Neural cell (in vitro differentiated cells): ENCODE measurements around the gene SUPT3H.

Experiments used
- EZH2 ChIP-seq: fragments of 200-600, 300-800 bp; shearing (Covaris generic), sonication (generic); IDR thresholded peaks from 2 replicates; pipeline ENCODE4 v1.6.1; 2014; ENCODE audit warnings: antibody characterized with exemption, low read length, borderline replicate concordance, mild to moderate bottlenecking; ENCODE audit not compliant: insufficient read depth, poor library complexity, severe bottlenecking
- POLR2AphosphoS5 ChIP-seq: IDR thresholded peaks from 2 replicates; pipeline ENCODE4 v1.6.1; 2012
- RAD21 ChIP-seq: fragments of 450-650 bp; conservative IDR thresholded peaks from 2 replicates; pipeline ENCODE4 v1.6.1; 2014; ENCODE audit warnings: antibody characterized with exemption, mild to moderate bottlenecking, moderate library complexity
- SMC3 ChIP-seq: fragments of 450-650 bp; conservative IDR thresholded peaks from 2 replicates; pipeline ENCODE4 v1.6.1; 2014; ENCODE audit warnings: antibody characterized with exemption, mild to moderate bottlenecking, moderate library complexity; ENCODE audit not compliant: poor library complexity
- TAF1 ChIP-seq: IDR thresholded peaks from 2 replicates; pipeline ENCODE4 v1.6.1; 2012; ENCODE audit warnings: low read depth
- TF ChIP-seq, protein P1 (sequence below): fragments of 450-650 bp; IDR thresholded peaks from 2 replicates; pipeline ENCODE4 v1.5.1; 2014; ENCODE audit warnings: antibody characterized with exemption, mild to moderate bottlenecking, moderate library complexity; ENCODE audit not compliant: poor library complexity, severe bottlenecking

DNA sequence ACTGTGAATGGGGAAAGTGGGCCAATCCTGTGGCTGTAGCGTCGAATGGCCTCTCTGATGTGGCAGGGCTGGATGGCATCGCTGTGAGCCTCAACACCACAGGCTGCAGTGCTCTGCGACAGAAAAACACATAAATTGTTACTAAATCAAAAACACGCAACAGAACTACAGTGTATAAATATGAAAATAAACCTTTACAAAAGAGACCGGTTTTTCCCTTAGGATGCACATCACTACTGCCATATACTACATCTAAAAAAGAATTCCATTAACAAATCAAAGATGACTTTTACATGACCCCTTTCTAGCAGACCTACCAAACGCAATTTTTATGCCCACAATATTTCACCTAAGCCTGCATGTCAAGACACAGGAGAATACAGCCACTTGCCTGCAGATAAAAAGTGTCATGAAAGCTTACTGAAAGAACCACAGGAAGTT lies 445.1 kb downstream of the SUPT3H start:
- TF ChIP-seq EZH2 (no peak), TAF1 (no peak), POLR2AphosphoS5 (no peak), RAD21 (no peak), SMC3 (no peak)
- TF ChIP-seq, protein P1, sequence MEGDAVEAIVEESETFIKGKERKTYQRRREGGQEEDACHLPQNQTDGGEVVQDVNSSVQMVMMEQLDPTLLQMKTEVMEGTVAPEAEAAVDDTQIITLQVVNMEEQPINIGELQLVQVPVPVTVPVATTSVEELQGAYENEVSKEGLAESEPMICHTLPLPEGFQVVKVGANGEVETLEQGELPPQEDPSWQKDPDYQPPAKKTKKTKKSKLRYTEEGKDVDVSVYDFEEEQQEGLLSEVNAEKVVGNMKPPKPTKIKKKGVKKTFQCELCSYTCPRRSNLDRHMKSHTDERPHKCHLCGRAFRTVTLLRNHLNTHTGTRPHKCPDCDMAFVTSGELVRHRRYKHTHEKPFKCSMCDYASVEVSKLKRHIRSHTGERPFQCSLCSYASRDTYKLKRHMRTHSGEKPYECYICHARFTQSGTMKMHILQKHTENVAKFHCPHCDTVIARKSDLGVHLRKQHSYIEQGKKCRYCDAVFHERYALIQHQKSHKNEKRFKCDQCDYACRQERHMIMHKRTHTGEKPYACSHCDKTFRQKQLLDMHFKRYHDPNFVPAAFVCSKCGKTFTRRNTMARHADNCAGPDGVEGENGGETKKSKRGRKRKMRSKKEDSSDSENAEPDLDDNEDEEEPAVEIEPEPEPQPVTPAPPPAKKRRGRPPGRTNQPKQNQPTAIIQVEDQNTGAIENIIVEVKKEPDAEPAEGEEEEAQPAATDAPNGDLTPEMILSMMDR: no peak
